A549 (cell line): ENCODE results near the gene TMEM9. TPM values are rescaled to one million over a fixed set of nuclear protein-coding genes. Genes with fewer than 3 reads are reported as not detected.
A peak's percentile ranks its signal among the peaks of the same experiment; 100 is the strongest.

ENCODE experiments used
- ATAC-seq, 2 experiments: fragments of 200-7000 bp in 1 of 2; fragments of >200 bp in 1 of 2; cut with Nextera tagmentation in 1 of 2; cut with Tn5 transposase in 1 of 2; 3 replicates each; pipeline versions ENCODE4 v1.8.0 to v1.9.1; 2018 to 2020; ENCODE audit warnings: mild to moderate bottlenecking in 1 of 2, moderate library complexity in 1 of 2
- CTCF ChIA-PET: fragments of 300-600 bp; sonication (Branson Sonifier 250); formaldehyde crosslinking; extraction: SDS; loops from one replicate; lab custom pipeline; 2021; ENCODE audit warnings: antibody characterized with exemption, inconsistent platforms; lab: Yijun Ruan, JAX
- POLR2A ChIA-PET: fragments of 350-600 bp; formaldehyde crosslinking; extraction: SDS; loops from one replicate; lab custom pipeline; 2021; ENCODE audit warnings: antibody characterized with exemption, inconsistent platforms; lab: Yijun Ruan, JAX
- DNase-seq, 2 experiments: peaks; one replicate each; pipeline versions ENCODE4 v3.0.0 to v3.0.0-alpha.2; 2011 to 2016; ENCODE audit warnings: low read depth in 1 of 2, low spot score in 1 of 2
- FAIRE-seq: peaks from 2 replicates; lab custom pipeline; 2011; peaks lifted over from hg19 to GRCh38; lab: Jason Lieb, UNC
- H3K27ac ChIP-seq, 2 experiments: fragments of >200 bp; sonication (Bioruptor Twin); formaldehyde crosslinking; 3 replicates each; pipeline ENCODE4 v1.5.1; 2016 to 2017
- H3K4me1 ChIP-seq: fragments of >200 bp; sonication (Bioruptor Twin); formaldehyde crosslinking; 3 replicates; pipeline ENCODE4 v1.6.1; 2016
- H3K4me2 ChIP-seq: fragments of >200 bp; sonication (Bioruptor Twin); formaldehyde crosslinking; 3 replicates; pipeline ENCODE4 v1.6.1; 2016
- H3K4me3 ChIP-seq: fragments of >200 bp; sonication (Bioruptor Twin); formaldehyde crosslinking; 3 replicates; pipeline ENCODE4 v1.5.1; 2016
- H3K9me3 ChIP-seq: fragments of >200 bp; sonication (Bioruptor Twin); formaldehyde crosslinking; 3 replicates; pipeline ENCODE4 v1.6.1; 2016
- CEBPB ChIP-seq, 2 experiments: fragments of >200 bp in 1 of 2; sonication (Bioruptor Twin) in 1 of 2; formaldehyde crosslinking in 1 of 2; IDR thresholded peaks; 2 replicates each; pipeline ENCODE4 v1.6.1; 2012 to 2016
- CHD2 ChIP-seq: fragments of 150-350 bp; IDR thresholded peaks from 2 replicates; pipeline ENCODE4 v1.6.1; 2014; ENCODE audit warnings: low read length; ENCODE audit not compliant: partially characterized antibody
- CHD4 ChIP-seq: fragments of 200-600 bp; sonication (generic); IDR thresholded peaks from 2 replicates; pipeline ENCODE4 v1.6.1; 2016; ENCODE audit warnings: antibody characterized with exemption, mild to moderate bottlenecking, borderline replicate concordance
- ESRRA ChIP-seq: fragments of 150-350 bp; IDR thresholded peaks from 2 replicates; pipeline ENCODE4 v1.6.1; 2014; ENCODE audit warnings: mild to moderate bottlenecking, low read length, borderline replicate concordance
- FOXS1 ChIP-seq: fragments of 250-450 bp; sonication (Bioruptor Pico); IDR thresholded peaks from 2 replicates; pipeline ENCODE4 v1.5.0; 2020; ENCODE audit warnings: mild to moderate bottlenecking, moderate library complexity
- GATA3 ChIP-seq: IDR thresholded peaks from 2 replicates; pipeline ENCODE4 v1.6.1; 2012; ENCODE audit warnings: borderline replicate concordance
- HMGXB4 ChIP-seq: fragments of 250-450 bp; sonication (Bioruptor Pico); IDR thresholded peaks from 2 replicates; pipeline ENCODE4 v1.5.0; 2021; ENCODE audit warnings: mild to moderate bottlenecking, moderate library complexity, borderline replicate concordance
- HOXB5 ChIP-seq: fragments of 250-450 bp; sonication (Bioruptor Pico); IDR thresholded peaks from 2 replicates; pipeline ENCODE4 v1.5.0; 2020; ENCODE audit warnings: mild to moderate bottlenecking, moderate library complexity
- JUN ChIP-seq, 2 experiments: fragments of >200 bp; sonication (Bioruptor Twin); formaldehyde crosslinking; IDR thresholded peaks; 2 replicates in 1 of 2; 3 replicates in 1 of 2; pipeline ENCODE4 v1.6.1; 2016 to 2017
- KDM5A ChIP-seq: fragments of 200-600 bp; sonication (generic); IDR thresholded peaks from 2 replicates; pipeline ENCODE4 v1.6.1; 2016; ENCODE audit warnings: antibody characterized with exemption, mild to moderate bottlenecking
- NFE2L2 ChIP-seq: fragments of 150-350 bp; conservative IDR thresholded peaks from 2 replicates; pipeline ENCODE4 v1.6.1; 2014; ENCODE audit warnings: low read length
- NPAS2 ChIP-seq: fragments of 250-450 bp; sonication (Bioruptor Pico); IDR thresholded peaks from 2 replicates; pipeline ENCODE4 v1.8.0; 2022; ENCODE audit warnings: mild to moderate bottlenecking, moderate library complexity, borderline replicate concordance
- POLR2A ChIP-seq: IDR thresholded peaks from 2 replicates; pipeline ENCODE4 v1.6.1; 2012; ENCODE audit warnings: mild to moderate bottlenecking, low read length
- RCOR1 ChIP-seq: fragments of 150-350 bp; IDR thresholded peaks from 2 replicates; pipeline ENCODE4 v1.6.1; 2014; ENCODE audit warnings: antibody characterized with exemption, low read length, low read depth
- RFX5 ChIP-seq: fragments of 450-650 bp; IDR thresholded peaks from 2 replicates; pipeline ENCODE4 v1.7.1; 2014; ENCODE audit warnings: antibody characterized with exemption, mild to moderate bottlenecking, moderate library complexity
- SMC3 ChIP-seq: fragments of >200 bp; sonication (Bioruptor Twin); formaldehyde crosslinking; IDR thresholded peaks from 3 replicates; pipeline ENCODE4 v1.6.1; 2018; ENCODE audit warnings: inconsistent platforms
- TFCP2L1 ChIP-seq: fragments of 250-450 bp; sonication (Bioruptor Pico); IDR thresholded peaks from 2 replicates; pipeline ENCODE4 v1.5.0; 2021; ENCODE audit warnings: mild to moderate bottlenecking
- TP53 ChIP-seq: fragments of 250-450 bp; sonication (Bioruptor Pico); IDR thresholded peaks from 2 replicates; pipeline ENCODE4 v1.5.0; 2021; ENCODE audit warnings: mild to moderate bottlenecking, moderate library complexity
- ZNF302 ChIP-seq: fragments of 250-450 bp; sonication (Bioruptor Pico); IDR thresholded peaks from 2 replicates; pipeline ENCODE4 v1.9.0; 2021; ENCODE audit warnings: inconsistent platforms, mild to moderate bottlenecking, moderate library complexity
- WGBS: methylation state at CpG from one replicate; pipeline ENCODE4 v1.1.6; 2017; ENCODE audit errors: missing lambda C conversion rate; 5-methylcytosine and 5-hydroxymethylcytosine counted together
- polyA plus RNA-seq, 4 experiments: library from polyadenylated mRNA; depleted of rRNA in 3 of 4; stranded (reverse); fragments of >200 nt; fragmentation: RNase III in 1 of 4; extraction: RNeasy Plus Mini Kit Qiagen cat#74134 plus additional on column Dnase treatment in 1 of 4; gene quantifications; 2 replicates in 3 of 4; 3 replicates in 1 of 4; pipeline ENCODE4 v1.2.3, GENCODE V29; 2011 to 2017
- TF ChIP-seq, protein P1 (sequence below): IDR thresholded peaks from 2 replicates; pipeline ENCODE4 v1.6.1; 2012; ENCODE audit warnings: low read depth, borderline replicate concordance
- TF ChIP-seq, protein P2 (sequence below): IDR thresholded peaks from 2 replicates; pipeline ENCODE4 v1.6.1; 2012
- TF ChIP-seq, protein P3 (sequence below): fragments of >200 bp; sonication (Bioruptor Twin); formaldehyde crosslinking; IDR thresholded peaks from 2 replicates; pipeline ENCODE4 v1.6.1; 2016

TMEM9 gene
- polyA plus RNA-seq, 2 of the 4 experiments (the other 2 are of a cell fraction): 86.8 to 97.0 TPM

DNA sequence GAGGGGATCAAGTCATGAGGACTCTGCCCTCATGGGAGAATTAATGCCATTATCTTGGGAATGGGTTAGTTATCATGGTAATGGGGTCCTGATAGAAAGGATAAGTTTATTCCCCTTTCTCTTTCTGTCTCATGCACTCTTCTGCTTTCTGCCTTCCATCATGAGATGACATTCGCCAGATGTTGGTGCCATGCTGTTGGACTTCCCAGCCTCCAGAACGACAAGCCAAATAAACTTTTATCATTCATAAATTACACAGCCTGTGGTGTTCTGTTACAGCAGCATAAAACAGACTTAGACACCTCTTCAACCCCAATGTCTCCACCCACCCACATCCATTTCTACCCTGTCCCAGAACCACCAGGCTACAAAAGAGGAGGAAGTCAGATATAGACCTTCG is 24.4 kb upstream of the TMEM9 start:
- no peak overlapping the region for H3K27ac ChIP-seq
- H3K4me1 ChIP-seq: peaks cover 22% of the 10 kb centered on the region; the same call in 2 of the 3 replicates
- ChIA-PET POLR2A (no interaction called here), CTCF (no interaction called here)
- H3K9me3 ChIP-seq: no peaks in the 10 kb centered on the region; the same call in 2 of the 3 replicates
- no peak for ATAC-seq
- TF ChIP-seq CHD4 (no peak), NPAS2 (no peak), JUN (IDR thresholded peaks at IDR 0.05) (no peak), RFX5 (no peak), RCOR1 (no peak), NFE2L2 (no peak), HOXB5 (CRISPR knock-in tag) (no peak)
- TF ChIP-seq, protein P1, sequence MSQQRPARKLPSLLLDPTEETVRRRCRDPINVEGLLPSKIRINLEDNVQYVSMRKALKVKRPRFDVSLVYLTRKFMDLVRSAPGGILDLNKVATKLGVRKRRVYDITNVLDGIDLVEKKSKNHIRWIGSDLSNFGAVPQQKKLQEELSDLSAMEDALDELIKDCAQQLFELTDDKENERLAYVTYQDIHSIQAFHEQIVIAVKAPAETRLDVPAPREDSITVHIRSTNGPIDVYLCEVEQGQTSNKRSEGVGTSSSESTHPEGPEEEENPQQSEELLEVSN: no peak
- no peak overlapping the region for H3K4me3 ChIP-seq
- FAIRE-seq: no peak
- DNase-seq: no peak
- WGBS: 40% methylated on average over 3 of the region's 3 CpGs
- no peak overlapping the region for H3K4me2 ChIP-seq

- ChIA-PET POLR2A (no interaction called here), CTCF (interaction anchor here (1.2 to 2.1 kb wide), 3 partner anchors 10 to 46 kb away, joined by 3 to 9 read pairs (median 4); no protein-coding TSS in a partner anchor)
- no peak for FAIRE-seq
- Histone ChIP-seq H3K4me3 (no peak overlapping the region), H3K4me1 (peaks cover 29% of the 10 kb centered on the region; the same call in 2 of the 3 replicates), H3K9me3 (no peaks in the 10 kb centered on the region; the same call in 2 of the 3 replicates), H3K27ac (peak overlapping the region in 1 of 2 experiments; percentile 10; a peak in 1 of 6 replicates), H3K4me2 (no peak overlapping the region)
- TF ChIP-seq HMGXB4 (CRISPR knock-in tag) (no peak), TP53 (no peak), CEBPB (IDR thresholded peaks at IDR 0.05) (no peak), ESRRA (no peak), GATA3 (no peak), POLR2A (no peak), SMC3 (no peak), TFCP2L1 (no peak), KDM5A (no peak), ZNF302 (no peak), CHD2 (no peak), FOXS1 (CRISPR knock-in tag) (no peak), NFE2L2 (no peak)
- TF ChIP-seq, protein P2, sequence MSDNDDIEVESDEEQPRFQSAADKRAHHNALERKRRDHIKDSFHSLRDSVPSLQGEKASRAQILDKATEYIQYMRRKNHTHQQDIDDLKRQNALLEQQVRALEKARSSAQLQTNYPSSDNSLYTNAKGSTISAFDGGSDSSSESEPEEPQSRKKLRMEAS: no peak
- TF ChIP-seq, protein P1: no peak
- TF ChIP-seq, protein P3, sequence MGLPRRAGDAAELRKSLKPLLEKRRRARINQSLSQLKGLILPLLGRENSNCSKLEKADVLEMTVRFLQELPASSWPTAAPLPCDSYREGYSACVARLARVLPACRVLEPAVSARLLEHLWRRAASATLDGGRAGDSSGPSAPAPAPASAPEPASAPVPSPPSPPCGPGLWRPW: no peak
- DNase-seq: no peak
- WGBS: 48% methylated on average over 2 of the region's 2 CpGs
- ATAC-seq: peak; percentile 30 to 48; a peak in 4 of 6 replicates
Measured at GRCh38 chr1:201176940-201177339, 22.7 kb upstream of the TMEM9 start.
